GM18507 (cell line): ENCODE measurements around the gene RNF2.
A peak's percentile ranks its signal among the peaks of the same experiment; 100 is the strongest.
"Not testable (repeated sequence)": the region's sequence is repeated elsewhere in the genome, so short reads cannot be mapped to it uniquely, and the experiment has no call there.

ENCODE experiments used
- DNase-seq: peaks from one replicate; pipeline ENCODE4 v3.0.0; 2011; ENCODE audit warnings: low read depth; ENCODE audit not compliant: insufficient read length; ENCODE audit errors: extremely low spot score
- FAIRE-seq: peaks from 2 replicates; lab custom pipeline; 2011; peaks lifted over from hg19 to GRCh38; lab: Jason Lieb, UNC

Gene RNF2

DNA sequence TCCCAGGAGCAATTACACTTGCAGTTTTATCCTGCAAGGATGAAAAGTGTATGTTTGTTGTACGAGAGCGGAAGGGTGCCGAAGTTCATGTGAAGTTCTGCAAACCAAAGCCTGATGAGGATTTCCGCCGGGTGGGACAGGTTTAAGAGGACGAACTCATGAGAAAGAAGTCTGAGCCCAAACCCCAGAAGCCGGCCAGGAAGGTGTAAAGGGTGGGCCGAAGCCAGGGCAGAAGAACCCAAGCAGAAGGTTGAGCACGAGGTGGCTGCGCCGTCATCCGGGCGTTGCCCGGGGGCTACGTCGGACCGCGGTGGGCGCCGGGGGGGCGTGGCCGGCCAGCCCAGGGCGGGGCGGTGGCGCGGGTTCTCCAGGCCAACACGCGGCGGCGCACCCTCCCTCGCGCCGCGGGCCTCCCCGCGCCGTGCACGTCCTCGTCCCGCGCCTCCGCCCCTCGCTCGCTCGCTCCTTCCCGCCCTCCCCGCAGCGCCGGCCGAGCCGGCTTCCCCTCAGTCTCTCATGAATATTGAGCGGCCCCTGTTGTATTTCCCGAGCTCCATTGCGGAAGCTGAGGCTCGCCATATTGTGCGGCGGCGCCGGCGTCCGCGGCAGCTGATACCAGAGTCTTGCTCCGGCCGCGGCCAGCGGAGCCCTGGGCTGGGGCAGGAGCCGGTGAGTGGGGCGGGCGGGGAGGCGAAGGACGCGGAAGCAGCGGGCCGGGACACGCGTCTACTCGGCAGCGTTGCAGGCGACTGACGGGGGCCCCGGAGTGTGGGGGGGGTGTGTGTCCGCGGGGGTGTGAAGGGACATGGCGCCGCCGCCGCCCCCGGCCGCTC lies at the start of gene RNF2:
Gene RNF2, plus strand, starts transcription at position 578 of the 833 bp plus-strand sequence. CDS start 41,996 bp downstream, outside the sequence.
- DNase-seq, result peak; percentile 63
- FAIRE-seq, result peak; percentile 46

DNA sequence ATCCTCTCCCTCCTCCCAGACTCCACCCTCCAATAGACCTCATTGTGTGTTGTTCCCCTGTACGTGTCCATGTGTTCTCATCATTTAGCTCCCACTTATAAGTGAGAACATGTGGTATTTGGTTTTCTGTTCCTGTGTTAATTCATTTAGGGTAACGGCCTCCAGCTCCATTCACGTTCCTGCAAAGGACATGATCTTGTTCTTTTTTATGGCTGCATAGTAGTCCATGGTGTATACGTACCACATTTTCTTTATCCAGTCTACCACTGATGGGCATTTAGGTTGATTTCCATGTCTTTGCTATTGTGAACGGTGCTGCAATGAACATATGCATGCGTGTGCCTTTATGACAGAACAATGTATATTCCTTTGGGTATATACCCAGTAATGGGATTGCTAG lies 45.4 kb upstream of the RNF2 start:
- FAIRE-seq, DNase-seq: not testable (repeated sequence)

- not testable (repeated sequence) for DNase-seq, FAIRE-seq
Observed at GRCh38 chr1:185001312-185001880, 44.0 kb upstream of the RNF2 start.

DNA sequence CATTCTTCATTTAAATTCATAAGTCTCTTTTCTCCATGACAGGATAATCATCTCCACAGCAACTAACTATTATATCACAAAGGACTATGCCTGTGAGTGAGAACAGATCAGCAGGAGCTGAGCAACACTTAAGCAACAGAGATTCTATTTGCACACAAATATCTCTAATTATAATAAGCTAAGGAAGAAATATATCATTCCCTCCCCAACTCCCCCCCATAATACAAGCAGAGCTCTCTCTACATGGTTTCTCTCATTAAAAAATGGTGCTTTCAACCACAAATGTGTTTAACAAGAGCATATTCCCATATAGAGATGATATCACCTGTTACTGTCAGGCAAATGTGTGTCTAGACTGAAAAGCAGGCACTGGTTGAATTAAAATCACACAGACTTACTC lies 36.5 kb upstream of the RNF2 start:
- no peak for FAIRE-seq
- DNase-seq, result no peak

- FAIRE-seq (no peak), DNase-seq (no peak)
Observed at GRCh38 chr1:185010361-185010760, 35.0 kb upstream of the RNF2 start.

DNA sequence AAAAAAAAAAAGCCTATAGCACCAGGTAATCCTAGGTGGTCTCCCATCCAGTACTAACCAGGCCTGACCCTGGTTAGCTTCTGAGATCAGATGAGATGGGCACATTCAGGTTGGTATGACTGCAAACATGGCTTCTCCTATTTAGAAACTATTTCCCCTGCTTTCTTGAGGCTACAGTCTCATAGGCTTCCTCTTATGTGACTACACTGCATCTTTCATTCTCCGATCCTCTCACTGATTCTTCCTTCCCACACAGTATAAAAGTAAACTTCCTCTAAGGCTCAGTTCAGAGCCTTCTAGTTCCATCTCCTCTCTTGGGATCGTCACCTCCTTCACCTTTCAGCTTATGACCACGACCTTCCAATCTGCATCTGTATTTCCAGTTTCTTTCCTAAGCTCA lies 30.4 kb upstream of the RNF2 start:
- FAIRE-seq (no peak), DNase-seq (no peak)

DNA sequence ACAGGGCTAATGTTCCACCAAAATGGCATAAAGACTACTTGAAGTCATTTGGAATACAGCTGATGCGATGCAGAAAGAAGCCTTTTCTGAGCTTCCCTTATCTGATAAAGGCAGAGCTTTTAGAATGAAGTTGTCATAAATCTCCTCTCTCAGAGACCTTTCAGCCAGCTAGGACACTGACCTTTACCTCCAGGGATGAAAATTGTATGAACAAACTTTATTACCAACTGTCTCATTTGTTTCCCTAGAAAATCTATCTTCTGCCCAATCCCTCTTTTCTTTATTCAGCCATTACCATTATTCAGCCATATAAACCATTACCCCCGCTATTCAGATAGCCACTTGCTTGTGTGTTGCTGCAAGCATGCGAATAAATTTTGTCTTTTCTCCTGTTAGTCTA lies 29.7 kb upstream of the RNF2 start:
- DNase-seq (no peak), FAIRE-seq (no peak)

DNA sequence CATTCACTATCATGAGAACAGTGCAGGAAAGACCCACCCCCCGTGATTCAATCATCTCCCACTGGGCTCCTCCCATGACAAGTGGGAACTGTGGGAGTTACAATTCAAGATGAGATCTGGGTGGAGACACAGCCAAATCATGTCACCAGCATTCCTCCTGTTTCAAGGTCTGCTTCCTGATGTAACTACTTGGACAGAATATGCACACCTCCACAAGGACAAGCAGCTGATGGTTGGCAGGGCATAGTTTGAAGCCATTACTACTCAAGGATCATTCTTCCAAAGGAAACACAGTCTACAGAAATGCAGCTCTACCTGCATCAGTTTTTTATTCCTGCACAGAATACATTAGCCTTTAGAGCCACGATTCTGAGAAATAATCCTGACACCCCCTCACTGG lies 28.5 kb upstream of the RNF2 start:
- DNase-seq (no peak), FAIRE-seq (peak; percentile 18)

DNA sequence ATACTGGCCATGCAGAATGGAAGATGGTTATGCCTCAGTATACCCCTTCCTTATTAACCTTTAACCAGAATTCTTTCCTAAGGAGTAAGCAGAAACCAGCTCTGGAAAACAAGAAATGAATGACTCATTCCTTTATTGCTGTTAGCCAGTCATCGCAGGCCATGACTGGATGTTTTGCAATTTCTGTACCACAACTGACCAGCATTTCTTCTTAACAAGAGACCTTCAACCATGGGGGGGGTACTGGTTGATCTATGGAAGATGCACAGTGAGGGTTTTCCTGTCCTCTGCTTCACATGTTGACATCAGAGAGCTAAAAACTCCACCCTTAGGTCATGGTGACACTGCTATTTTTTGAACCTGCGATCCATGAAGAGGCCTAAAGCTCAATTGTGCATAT lies 28.0 kb upstream of the RNF2 start:
- FAIRE-seq (no peak), DNase-seq (no peak)

DNA sequence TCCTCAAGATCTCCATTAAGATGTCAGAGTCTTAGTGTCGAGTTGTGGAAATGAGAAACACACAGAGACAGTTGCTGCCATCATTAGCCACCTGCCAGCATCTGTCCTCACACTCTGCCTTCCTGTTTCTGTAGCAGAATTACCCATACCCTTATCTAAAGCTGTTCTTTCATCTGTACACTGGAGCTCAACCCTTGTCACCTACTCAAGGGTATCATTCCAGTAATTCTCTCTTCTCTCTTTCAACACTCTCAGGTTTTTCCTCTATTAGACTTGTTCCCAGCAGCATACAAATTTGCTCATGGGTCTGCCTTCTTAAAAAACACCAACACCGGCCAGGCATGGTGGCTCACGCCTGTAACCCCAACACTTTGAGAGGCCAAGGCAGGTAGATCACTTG lies 27.4 kb upstream of the RNF2 start:
- no peak for DNase-seq
- FAIRE-seq, result no peak

GRCh38 chr1:185027252-185027882 lies 18.0 kb upstream of the RNF2 start:
- DNase-seq, result no peak
- no peak for FAIRE-seq

DNA sequence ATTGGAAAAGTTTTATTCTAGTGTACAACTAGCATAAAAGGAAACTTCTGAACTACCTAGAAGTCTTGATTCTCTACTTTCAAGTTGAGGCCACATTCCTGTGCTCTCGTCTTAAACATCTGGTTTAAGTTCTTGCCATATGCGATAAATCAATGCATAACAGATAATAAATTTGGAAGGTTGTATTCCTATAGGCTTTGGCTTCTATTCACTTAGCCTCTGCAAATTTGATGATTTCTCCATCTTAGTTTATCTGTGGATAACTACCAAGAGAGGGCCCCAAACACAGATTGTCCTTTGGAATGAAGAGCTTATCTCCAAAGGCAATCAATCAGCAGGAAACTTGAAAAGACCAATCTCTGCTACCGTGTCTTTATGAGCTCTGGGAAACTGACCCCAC lies 11.7 kb upstream of the RNF2 start:
- DNase-seq (no peak), FAIRE-seq (no peak)

- FAIRE-seq, result no peak
- no peak for DNase-seq
Observed at GRCh38 chr1:185035258-185035657, 10.1 kb upstream of the RNF2 start.

- FAIRE-seq (no peak), DNase-seq (no peak)
Observed at GRCh38 chr1:185038813-185039376, 6.5 kb upstream of the RNF2 start.

GRCh38 chr1:185039726-185040407 lies 5.5 kb upstream of the RNF2 start:
- no peak for FAIRE-seq

GRCh38 chr1:185040408-185040735 lies 5.0 kb upstream of the RNF2 start:
- DNase-seq (no peak), FAIRE-seq (no peak)

More at GRCh38 chr1:185039726-185040407, 5.5 kb upstream of the RNF2 start:
- DNase-seq, result no peak

- FAIRE-seq, result no peak
- no peak for DNase-seq
Observed at GRCh38 chr1:185041742-185042141, 3.6 kb upstream of the RNF2 start.

GRCh38 chr1:185042737-185043136 lies 2.6 kb upstream of the RNF2 start:
- no peak for FAIRE-seq

GRCh38 chr1:185044387-185044786 lies 971 bp upstream of the RNF2 start:
- DNase-seq, result no peak
- no peak for FAIRE-seq

More at GRCh38 chr1:185042737-185043136, 2.6 kb upstream of the RNF2 start:
- DNase-seq, result no peak
